ENCODE data around the gene PDE4B. TPM values are rescaled to one million over a fixed set of nuclear protein-coding genes. Genes with fewer than 3 reads are reported as not detected.

PDE4B gene
- polyA plus RNA-seq, 6 donors from 2014 or later, result 126 to 400 (median 150) TPM

DNA sequence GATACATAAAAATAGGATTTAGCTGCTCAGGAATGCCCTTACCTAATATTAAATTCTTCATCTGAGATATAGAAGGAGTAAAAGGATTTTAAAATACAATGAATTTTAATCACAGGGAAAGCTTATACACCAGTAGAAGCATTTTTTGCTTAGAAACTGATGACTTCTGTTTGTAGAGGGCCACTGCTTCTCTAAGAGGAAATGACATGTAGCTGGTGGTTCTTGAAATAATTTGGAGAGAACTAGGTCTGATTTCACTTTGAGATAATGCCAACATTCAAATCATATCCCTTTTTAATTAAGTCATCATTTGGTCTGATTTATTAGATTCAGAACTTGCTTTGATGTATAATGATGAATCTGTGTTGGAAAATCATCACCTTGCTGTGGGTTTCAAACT, 574.7 kb downstream of the PDE4B start:
- Mint-ChIP-seq H3K27ac (peak overlapping the region; percentile 79 to 94 (median 92)), H3K36me3 (peaks cover 54 to 78% of the 10 kb centered on the region in 2 donors), H3K9me3 (no peaks in the 10 kb centered on the region), H3K4me3 (peak overlapping the region in 2 of 8 donors; percentile 3 to 32), H3K27me3 (no peaks in the 10 kb centered on the region), H3K4me1 (peaks cover 66 to 76% (median 72%) of the 10 kb centered on the region in 3 donors)
- ATAC-seq (ENCODE audit: low read depth in 2 of 2), result peak; percentile 70 to 73
- DNase-seq, result peak; percentile 17

DNA sequence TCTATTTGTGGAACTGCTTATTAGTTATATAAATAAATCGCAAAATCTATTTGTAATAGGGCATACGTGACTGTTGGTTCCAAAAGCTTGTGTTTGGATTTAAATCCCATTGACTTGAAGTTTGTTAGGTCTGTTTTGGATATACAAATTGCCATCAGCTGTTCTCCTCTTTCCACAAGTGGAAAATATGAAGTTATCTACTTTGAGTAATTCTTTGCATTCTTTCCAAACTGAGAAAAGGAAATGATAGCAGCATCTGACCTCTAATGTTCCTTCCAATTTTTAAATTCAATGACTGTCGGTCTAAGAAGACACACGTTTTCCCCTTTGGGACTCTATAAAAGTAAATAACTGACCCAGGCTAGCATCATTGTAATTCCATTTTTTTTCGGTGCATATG, 575.6 kb downstream of the PDE4B start:
- Mint-ChIP-seq H3K27ac (peak overlapping the region in 2 of 6 donors; percentile 74 to 98), H3K27me3 (no peaks in the 10 kb centered on the region), H3K36me3 (peaks cover 60 to 76% of the 10 kb centered on the region in 2 donors), H3K9me3 (no peaks in the 10 kb centered on the region), H3K4me1 (peaks cover 70 to 80% (median 78%) of the 10 kb centered on the region in 3 donors), H3K4me3 (no peak overlapping the region)
- no peak for DNase-seq
- no peak for ATAC-seq (ENCODE audit: low read depth in 2 of 2)

DNA sequence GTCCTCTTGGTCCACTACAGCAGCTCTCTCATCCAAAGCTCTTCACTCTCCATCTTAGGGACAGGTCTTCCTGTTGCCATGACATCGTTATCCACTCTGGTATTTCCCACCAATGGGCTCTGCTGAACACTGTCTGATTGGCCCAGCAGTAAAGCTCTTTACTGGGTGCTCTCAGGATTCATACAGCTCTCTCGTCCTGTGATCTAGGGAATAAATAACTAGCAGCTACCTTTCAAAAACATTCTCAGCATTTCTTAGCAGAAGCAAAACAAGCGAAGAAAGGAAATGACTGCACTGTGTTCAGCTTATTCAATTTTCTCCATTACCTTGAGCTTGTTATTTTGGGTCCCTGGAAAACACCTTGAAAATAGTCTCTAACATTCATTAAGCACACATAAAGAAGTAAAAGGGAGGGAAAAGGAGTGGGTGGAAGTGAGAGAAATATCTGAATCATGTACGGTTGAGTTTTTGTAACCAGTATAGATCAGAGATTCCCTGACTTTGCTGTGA, 577.8 kb downstream of the PDE4B start:
- ATAC-seq (ENCODE audit: low read depth in 2 of 2), result no peak

GRCh38 chr1:66371233-66372005, 578.7 kb downstream of the PDE4B start:
- DNase-seq (peak; percentile 42), ATAC-seq (ENCODE audit: low read depth in 2 of 2) (no peak)
- peaks cover 75 to 84% (median 83%) of the 10 kb centered on the region in 3 donors for H3K4me1 Mint-ChIP-seq
- peak overlapping the region; percentile 45 to 83 (median 76) for H3K4me3 Mint-ChIP-seq
- H3K9me3 Mint-ChIP-seq, result no peaks in the 10 kb centered on the region
- H3K36me3 Mint-ChIP-seq, result peaks cover 54 to 55% of the 10 kb centered on the region in 2 donors
- no peaks in the 10 kb centered on the region for H3K27me3 Mint-ChIP-seq
- peak overlapping the region; percentile 96 to 98 (median 97) for H3K27ac Mint-ChIP-seq

More for the DNA sequence above, 577.8 kb downstream of the PDE4B start:
- H3K4me1 Mint-ChIP-seq, result peaks cover 72 to 84% (median 82%) of the 10 kb centered on the region in 3 donors
- no peaks in the 10 kb centered on the region for H3K9me3 Mint-ChIP-seq
- H3K27ac Mint-ChIP-seq, result peak overlapping the region; percentile 72 to 98 (median 94)
- peak overlapping the region in 7 of 8 donors; percentile 6 to 79 (median 40) for H3K4me3 Mint-ChIP-seq
- no peak for DNase-seq
- H3K27me3 Mint-ChIP-seq, result no peaks in the 10 kb centered on the region
- peaks cover 60 to 61% of the 10 kb centered on the region in 2 donors for H3K36me3 Mint-ChIP-seq

GRCh38 chr1:66372522-66373101, 579.9 kb downstream of the PDE4B start:
- no peaks in the 10 kb centered on the region for H3K9me3 Mint-ChIP-seq
- H3K4me1 Mint-ChIP-seq, result peaks cover 64 to 84% (median 73%) of the 10 kb centered on the region in 3 donors
- peak overlapping the region; percentile 96 to 98 (median 97) for H3K27ac Mint-ChIP-seq
- DNase-seq (peak; percentile 31), ATAC-seq (ENCODE audit: low read depth in 2 of 2) (no peak)
- H3K36me3 Mint-ChIP-seq, result peaks cover 43 to 51% of the 10 kb centered on the region in 2 donors
- no peaks in the 10 kb centered on the region for H3K27me3 Mint-ChIP-seq
- H3K4me3 Mint-ChIP-seq, result peak overlapping the region; percentile 24 to 77 (median 74)

GRCh38 chr1:66373157-66373591, 580.5 kb downstream of the PDE4B start:
- ATAC-seq (ENCODE audit: low read depth in 2 of 2) (no peak), DNase-seq (no peak)
- Mint-ChIP-seq H3K9me3 (no peaks in the 10 kb centered on the region), H3K27ac (peak overlapping the region; percentile 96 to 98 (median 97)), H3K36me3 (peaks cover 39 to 49% of the 10 kb centered on the region in 2 donors), H3K4me3 (peak overlapping the region; percentile 24 to 77 (median 71)), H3K4me1 (peaks cover 61 to 85% (median 69%) of the 10 kb centered on the region in 3 donors), H3K27me3 (no peaks in the 10 kb centered on the region)

- Mint-ChIP-seq H3K4me3 (peak overlapping the region in 5 of 8 donors; percentile 56 to 77 (median 70)), H3K9me3 (no peaks in the 10 kb centered on the region), H3K4me1 (peaks cover 60 to 88% (median 70%) of the 10 kb centered on the region in 3 donors), H3K36me3 (peaks cover 32 to 40% of the 10 kb centered on the region in 2 donors), H3K27me3 (no peaks in the 10 kb centered on the region), H3K27ac (peak overlapping the region; percentile 96 to 98 (median 97))
- DNase-seq (no peak), ATAC-seq (ENCODE audit: low read depth in 2 of 2) (peak; percentile 11 to 14)
Measured at GRCh38 chr1:66374148-66374547, 581.5 kb downstream of the PDE4B start.

GRCh38 chr1:66374561-66375111, 581.9 kb downstream of the PDE4B start:
- DNase-seq (peak; percentile 87), ATAC-seq (ENCODE audit: low read depth in 2 of 2) (peak; percentile 88 to 90)
- Mint-ChIP-seq H3K36me3 (peaks cover 28 to 35% of the 10 kb centered on the region in 2 donors), H3K4me1 (peaks cover 62 to 88% (median 70%) of the 10 kb centered on the region in 3 donors), H3K4me3 (peak overlapping the region in 7 of 8 donors; percentile 44 to 77 (median 68)), H3K27me3 (no peaks in the 10 kb centered on the region), H3K27ac (peak overlapping the region; percentile 96 to 98 (median 97)), H3K9me3 (no peaks in the 10 kb centered on the region)

GRCh38 chr1:66375125-66375524, 582.4 kb downstream of the PDE4B start:
- no peak for ATAC-seq (ENCODE audit: low read depth in 2 of 2)
- Mint-ChIP-seq H3K36me3 (peaks cover 28 to 33% of the 10 kb centered on the region in 2 donors), H3K4me3 (peak overlapping the region in 7 of 8 donors; percentile 44 to 77 (median 68)), H3K27me3 (no peaks in the 10 kb centered on the region), H3K4me1 (peaks cover 63 to 88% (median 69%) of the 10 kb centered on the region in 3 donors), H3K9me3 (no peaks in the 10 kb centered on the region), H3K27ac (peak overlapping the region; percentile 96 to 98 (median 97))
- DNase-seq, result no peak

DNA sequence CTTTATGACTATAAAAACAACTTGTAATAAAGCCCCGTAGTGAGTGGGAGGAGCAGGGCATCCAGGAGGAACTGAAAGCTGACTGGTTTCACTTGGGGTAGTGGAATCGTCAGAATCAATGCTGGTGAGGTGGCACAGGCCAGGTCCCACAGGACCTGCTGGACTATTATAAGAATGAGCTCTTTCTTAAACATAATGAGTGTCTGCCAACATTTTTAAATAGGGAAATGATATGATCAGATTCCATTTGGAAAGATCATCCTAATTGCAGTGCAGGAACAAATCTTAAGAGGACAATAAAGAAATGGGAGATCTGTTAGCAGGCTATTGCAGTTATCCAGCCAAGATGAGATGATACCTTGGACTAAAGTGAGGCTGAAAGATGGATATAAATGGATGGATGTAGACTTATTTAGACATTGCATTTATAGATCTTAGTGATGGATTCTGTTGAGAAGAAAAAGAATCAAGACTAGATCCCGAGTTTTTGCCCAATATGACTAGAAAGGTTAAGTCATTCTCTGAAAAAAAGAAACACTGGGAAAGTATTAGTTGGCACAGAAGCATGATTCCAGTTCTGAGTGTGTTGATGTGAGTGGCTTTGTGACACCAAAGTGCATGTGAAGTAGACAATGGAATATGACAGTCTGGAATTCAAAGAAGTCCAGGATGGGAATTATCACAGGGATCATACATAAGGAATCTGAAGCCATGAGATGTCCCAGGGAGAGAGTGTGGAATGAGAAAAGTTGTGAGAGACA, 587.9 kb downstream of the PDE4B start:
- ATAC-seq (ENCODE audit: low read depth in 2 of 2), result peak; percentile 98
- DNase-seq, result peak; percentile 89
- peaks cover 0 to 5% (median 2%) of the 10 kb centered on the region in 7 donors for H3K9me3 Mint-ChIP-seq
- H3K27ac Mint-ChIP-seq, result peak overlapping the region; percentile 93 to 99 (median 98)
- no peaks in the 10 kb centered on the region for H3K27me3 Mint-ChIP-seq
- H3K4me1 Mint-ChIP-seq, result peaks cover 45 to 81% (median 56%) of the 10 kb centered on the region in 3 donors
- H3K4me3 Mint-ChIP-seq, result peak overlapping the region; percentile 2 to 92 (median 76)
- H3K36me3 Mint-ChIP-seq, result no peaks in the 10 kb centered on the region

GRCh38 chr1:66381621-66382275, 589.1 kb downstream of the PDE4B start:
- DNase-seq, result no peak
- Mint-ChIP-seq H3K4me3 (peak overlapping the region in 6 of 8 donors; percentile 25 to 77 (median 50)), H3K27me3 (no peaks in the 10 kb centered on the region), H3K4me1 (peaks cover 36 to 70% (median 48%) of the 10 kb centered on the region in 3 donors), H3K36me3 (peaks cover 0 to 10% of the 10 kb centered on the region in 2 donors), H3K9me3 (peaks cover 0 to 13% (median 8%) of the 10 kb centered on the region in 7 donors), H3K27ac (peak overlapping the region; percentile 45 to 99 (median 98))
- no peak for ATAC-seq (ENCODE audit: low read depth in 2 of 2)

DNA sequence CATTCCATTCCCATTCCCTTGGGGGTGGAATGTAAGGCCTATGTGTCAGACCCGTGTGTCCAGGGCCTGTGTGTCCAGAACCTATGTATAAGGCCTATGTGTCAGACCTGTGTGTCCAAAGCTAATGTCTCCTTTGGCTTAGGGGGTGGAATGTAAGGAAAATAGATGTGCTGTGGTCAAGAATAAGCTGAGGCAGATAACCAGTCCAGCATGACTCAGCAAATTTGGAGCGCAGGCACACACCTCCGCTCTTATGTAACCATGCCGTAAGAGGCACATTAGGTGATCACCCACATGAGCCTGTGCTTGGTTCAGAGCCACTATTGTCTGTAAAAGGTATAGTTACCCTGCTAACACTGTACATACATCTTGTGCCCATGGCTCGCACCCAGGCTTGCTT, 590.5 kb downstream of the PDE4B start:
- Mint-ChIP-seq H3K36me3 (peaks cover 0 to 10% of the 10 kb centered on the region in 2 donors), H3K27ac (peak overlapping the region in 3 of 6 donors; percentile 68 to 87 (median 72)), H3K4me3 (peak overlapping the region in 1 of 8 donors; percentile 44), H3K4me1 (peaks cover 36 to 58% (median 50%) of the 10 kb centered on the region in 3 donors), H3K9me3 (peaks cover 0 to 19% (median 10%) of the 10 kb centered on the region in 7 donors), H3K27me3 (no peaks in the 10 kb centered on the region)
- DNase-seq, result no peak
- no peak for ATAC-seq (ENCODE audit: low read depth in 2 of 2)

Data from naive B cell (primary cell).